ENCODE results near the gene STARD5. TPM values are rescaled to one million over a fixed set of nuclear protein-coding genes. Genes with fewer than 3 reads are reported as not detected.

STARD5 gene
- total and polyA plus RNA-seq, 2 of the 8 experiments (the other 6 are each of a cell fraction or from before 2014, with no cell fraction given): 5.5 to 10.4 TPM

DNA sequence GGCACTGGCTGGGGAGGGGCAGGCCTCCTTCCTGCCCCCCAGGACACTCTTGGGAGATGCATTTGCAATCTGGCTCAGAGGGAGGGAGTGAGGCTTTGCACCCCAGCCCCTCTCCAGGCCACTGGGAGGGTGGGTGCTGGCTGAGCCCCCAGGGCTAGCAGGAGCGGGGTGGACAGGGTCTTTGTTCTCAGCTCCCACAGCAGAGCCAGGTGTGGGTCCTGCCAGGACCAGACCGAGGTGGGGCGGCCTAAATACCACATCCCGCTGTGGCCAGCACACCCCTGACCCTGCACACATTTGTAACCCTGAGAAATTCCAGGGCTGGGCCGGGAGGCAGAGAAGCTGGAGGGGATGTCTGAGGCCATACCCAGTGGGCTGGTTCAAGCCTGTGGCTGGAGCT, 41.0 kb downstream of the STARD5 start (continued):
- TF ChIP-seq, protein P1, sequence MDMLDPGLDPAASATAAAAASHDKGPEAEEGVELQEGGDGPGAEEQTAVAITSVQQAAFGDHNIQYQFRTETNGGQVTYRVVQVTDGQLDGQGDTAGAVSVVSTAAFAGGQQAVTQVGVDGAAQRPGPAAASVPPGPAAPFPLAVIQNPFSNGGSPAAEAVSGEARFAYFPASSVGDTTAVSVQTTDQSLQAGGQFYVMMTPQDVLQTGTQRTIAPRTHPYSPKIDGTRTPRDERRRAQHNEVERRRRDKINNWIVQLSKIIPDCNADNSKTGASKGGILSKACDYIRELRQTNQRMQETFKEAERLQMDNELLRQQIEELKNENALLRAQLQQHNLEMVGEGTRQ (IDR thresholded peaks at IDR 0.05; ENCODE audit: low read length): no peak

Data from H1 (cell line).